NT2/D1 (cell line): ENCODE data around the gene RTN4RL1.

Experiments
- DNase-seq: peaks from one replicate; pipeline ENCODE4 v3.0.0-alpha.2; 2011; ENCODE audit warnings: low read depth, low spot score
- H3K27me3 ChIP-seq: 2 replicates; pipeline ENCODE4 v1.6.0; 2011; ENCODE audit warnings: mild to moderate bottlenecking; ENCODE audit not compliant: insufficient read length, insufficient read depth
- H3K36me3 ChIP-seq: 2 replicates; pipeline ENCODE4 v1.6.1; 2011; ENCODE audit warnings: mild to moderate bottlenecking, low read length, mixed read lengths; ENCODE audit not compliant: insufficient read depth, insufficient read length
- H3K4me1 ChIP-seq: 2 replicates; pipeline ENCODE4 v1.5.1; 2011; ENCODE audit not compliant: insufficient read depth, insufficient read length
- H3K4me3 ChIP-seq: 2 replicates; pipeline ENCODE4 v1.5.1; 2011; ENCODE audit warnings: low read depth; ENCODE audit not compliant: insufficient read length
- H3K9ac ChIP-seq: 2 replicates; pipeline ENCODE4 v1.6.0; 2011; ENCODE audit warnings: low read depth; ENCODE audit not compliant: insufficient read length
- H3K9me3 ChIP-seq: 2 replicates; pipeline ENCODE4 v1.5.1; 2011; ENCODE audit warnings: mild to moderate bottlenecking, low read length; ENCODE audit not compliant: insufficient read depth
- SUZ12 ChIP-seq: IDR thresholded peaks from 2 replicates; pipeline ENCODE4 v1.6.1; 2011; ENCODE audit not compliant: insufficient read length, insufficient read depth; ENCODE audit errors: extremely low read depth
- YY1 ChIP-seq: IDR thresholded peaks from 2 replicates; pipeline ENCODE4 v1.6.1; 2011; ENCODE audit not compliant: insufficient read length, insufficient read depth
- ZNF274 ChIP-seq: IDR thresholded peaks from 2 replicates; pipeline ENCODE4 v1.6.1; 2011; ENCODE audit warnings: mild to moderate bottlenecking, low read depth, low read length

The RTN4RL1 gene

DNA sequence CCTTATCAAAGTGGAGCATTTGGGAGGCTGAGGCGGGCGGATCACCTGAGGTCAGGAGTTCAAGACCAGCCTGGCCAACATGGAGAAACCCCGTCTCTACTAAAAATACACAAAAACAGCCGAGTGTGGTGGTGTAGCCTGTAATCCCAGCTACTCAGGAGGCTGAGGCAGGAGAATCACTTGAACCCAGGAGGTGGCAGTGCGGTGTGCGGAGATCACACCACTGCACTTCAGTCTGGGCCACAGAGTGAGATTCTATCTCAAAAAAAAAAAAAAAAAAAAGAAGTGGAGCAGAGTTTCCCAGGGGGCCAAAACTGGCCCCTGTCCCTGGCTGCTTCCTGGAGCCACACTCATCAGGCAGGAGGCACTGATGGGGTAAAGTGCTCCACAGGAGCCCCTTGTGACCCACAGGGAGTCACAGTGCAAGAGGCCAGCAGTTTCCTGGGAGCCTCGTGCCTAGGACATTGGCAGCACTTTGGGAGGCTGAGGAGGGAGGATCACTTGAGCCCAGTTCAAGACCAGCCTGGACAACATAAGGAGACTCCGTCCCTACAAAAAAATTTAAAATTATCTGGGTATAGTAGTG, 44.4 kb downstream of the RTN4RL1 start:
- H3K36me3 ChIP-seq: no peaks in the 10 kb centered on the region
- no peak overlapping the region for H3K9ac ChIP-seq
- no peak overlapping the region for H3K4me3 ChIP-seq
- H3K27me3 ChIP-seq: no peaks in the 10 kb centered on the region
- no peak for DNase-seq
- no peaks in the 10 kb centered on the region for H3K9me3 ChIP-seq
- no peak for TF ChIP-seq YY1
- TF ChIP-seq SUZ12: no peak
- TF ChIP-seq ZNF274: no peak
- peaks cover 29% of the 10 kb centered on the region for H3K4me1 ChIP-seq

GRCh38 chr17:1979182-1979985, 45.8 kb downstream of the RTN4RL1 start:
- Histone ChIP-seq H3K36me3 (no peaks in the 10 kb centered on the region), H3K4me3 (no peak overlapping the region), H3K27me3 (no peaks in the 10 kb centered on the region), H3K9ac (peak overlapping the region; percentile 51), H3K9me3 (no peaks in the 10 kb centered on the region), H3K4me1 (peaks cover 29% of the 10 kb centered on the region)
- TF ChIP-seq ZNF274 (no peak), SUZ12 (no peak)
- no peak for DNase-seq

DNA sequence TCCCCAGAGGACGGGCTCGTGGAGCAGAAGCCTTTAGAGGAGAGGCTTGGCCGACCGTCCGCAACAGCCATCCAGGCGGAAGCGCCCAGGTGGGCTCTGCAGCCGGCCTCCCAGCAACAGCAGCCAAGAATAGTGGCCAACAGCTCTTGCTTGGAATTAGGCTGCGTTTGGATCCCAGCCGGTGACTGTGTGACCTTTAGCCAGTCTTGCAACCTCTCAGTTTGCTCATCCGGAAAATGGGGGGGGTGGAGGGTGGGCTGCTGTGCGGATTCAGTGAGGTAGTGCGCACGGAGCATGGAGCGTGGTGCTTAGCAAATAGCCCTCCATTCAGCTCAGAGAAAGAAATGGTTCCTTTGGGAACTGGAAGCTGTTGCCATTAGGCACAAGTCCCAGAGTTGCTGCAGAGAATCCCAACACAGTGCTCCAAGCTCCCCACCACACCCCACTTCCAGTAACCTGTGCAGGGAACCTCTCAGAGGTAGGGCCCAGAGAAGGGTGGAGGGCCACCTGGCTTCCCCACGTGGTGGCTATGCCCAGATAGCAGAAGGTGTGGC, 46.7 kb downstream of the RTN4RL1 start:
- Histone ChIP-seq H3K4me1 (peaks cover 28% of the 10 kb centered on the region), H3K9ac (no peak overlapping the region), H3K36me3 (no peaks in the 10 kb centered on the region), H3K4me3 (no peak overlapping the region), H3K9me3 (no peaks in the 10 kb centered on the region), H3K27me3 (no peaks in the 10 kb centered on the region)
- no peak for TF ChIP-seq ZNF274
- TF ChIP-seq SUZ12: no peak
- no peak for TF ChIP-seq YY1
- no peak for DNase-seq

DNA sequence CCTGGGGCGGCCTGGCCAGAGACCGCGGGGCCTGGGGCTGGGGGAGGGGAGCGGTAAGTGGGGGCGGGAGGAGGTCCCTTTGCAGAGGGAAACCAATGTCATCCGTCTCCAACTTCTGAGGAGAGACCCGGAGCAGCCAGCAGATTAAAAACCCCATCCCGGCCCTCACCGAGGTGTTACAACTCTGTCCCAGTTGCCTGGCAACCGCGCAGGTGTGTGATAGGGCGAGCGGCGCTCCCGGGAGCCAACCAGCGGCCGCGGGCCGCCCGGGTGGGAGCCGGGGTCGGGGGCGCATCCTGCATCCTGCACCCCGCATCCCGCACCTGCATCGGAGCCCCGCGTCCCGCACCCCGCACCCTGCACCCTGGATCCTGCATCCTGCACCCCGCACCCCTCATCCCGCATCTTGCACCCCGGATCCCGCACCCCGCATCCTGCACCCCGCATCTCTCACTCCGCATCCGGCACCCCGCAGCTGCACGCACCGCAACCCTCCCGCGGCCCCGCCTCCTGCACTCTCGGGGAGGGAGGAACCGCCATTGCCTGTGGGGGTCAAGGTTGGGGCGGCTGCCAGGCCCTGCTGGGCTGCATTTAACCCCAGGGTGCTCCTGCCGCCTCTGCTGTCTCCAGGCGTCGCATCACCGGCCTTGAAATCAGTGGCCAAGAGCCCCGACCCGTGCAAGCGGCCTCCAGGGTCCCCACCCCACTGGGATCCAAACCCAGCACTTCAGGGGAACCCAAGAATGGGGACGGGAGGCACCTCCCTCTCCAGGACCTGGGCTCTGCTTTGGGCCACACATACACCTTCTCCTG, 47.3 kb downstream of the RTN4RL1 start:
- Histone ChIP-seq H3K4me3 (no peak overlapping the region), H3K27me3 (no peaks in the 10 kb centered on the region)
- DNase-seq: no peak

DNA sequence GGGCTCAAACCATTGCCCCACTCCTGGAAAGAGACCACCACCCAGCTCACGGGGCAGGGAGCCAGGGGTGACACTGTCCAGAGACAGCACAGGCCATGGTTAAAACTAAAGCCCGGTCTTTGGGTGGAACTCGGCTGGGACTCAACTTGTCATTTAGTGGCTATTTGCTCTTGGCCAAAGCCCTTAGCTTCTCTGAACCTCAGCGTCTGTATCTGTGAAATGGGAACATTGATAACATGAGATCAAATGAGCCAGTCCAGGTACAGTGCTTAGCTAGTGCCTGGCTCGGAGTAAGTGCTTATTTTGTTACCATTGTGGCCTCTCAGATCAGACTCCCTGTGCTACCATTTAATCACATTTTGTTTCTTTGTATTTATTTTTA, 48.5 kb downstream of the RTN4RL1 start:
- H3K36me3 ChIP-seq: no peaks in the 10 kb centered on the region
- TF ChIP-seq SUZ12: no peak
- TF ChIP-seq ZNF274: no peak
- no peak for TF ChIP-seq YY1
- peaks cover 25% of the 10 kb centered on the region for H3K4me1 ChIP-seq
- H3K27me3 ChIP-seq: no peaks in the 10 kb centered on the region
- H3K9me3 ChIP-seq: no peaks in the 10 kb centered on the region
- H3K4me3 ChIP-seq: no peak overlapping the region
- peak overlapping the region; percentile 36 for H3K9ac ChIP-seq
- DNase-seq: no peak

More for the DNA sequence above, 47.3 kb downstream of the RTN4RL1 start:
- TF ChIP-seq ZNF274 (no peak), YY1 (no peak), SUZ12 (no peak)
- H3K9me3 ChIP-seq: no peaks in the 10 kb centered on the region
- peaks cover 25% of the 10 kb centered on the region for H3K4me1 ChIP-seq
- no peak overlapping the region for H3K9ac ChIP-seq
- no peaks in the 10 kb centered on the region for H3K36me3 ChIP-seq

DNA sequence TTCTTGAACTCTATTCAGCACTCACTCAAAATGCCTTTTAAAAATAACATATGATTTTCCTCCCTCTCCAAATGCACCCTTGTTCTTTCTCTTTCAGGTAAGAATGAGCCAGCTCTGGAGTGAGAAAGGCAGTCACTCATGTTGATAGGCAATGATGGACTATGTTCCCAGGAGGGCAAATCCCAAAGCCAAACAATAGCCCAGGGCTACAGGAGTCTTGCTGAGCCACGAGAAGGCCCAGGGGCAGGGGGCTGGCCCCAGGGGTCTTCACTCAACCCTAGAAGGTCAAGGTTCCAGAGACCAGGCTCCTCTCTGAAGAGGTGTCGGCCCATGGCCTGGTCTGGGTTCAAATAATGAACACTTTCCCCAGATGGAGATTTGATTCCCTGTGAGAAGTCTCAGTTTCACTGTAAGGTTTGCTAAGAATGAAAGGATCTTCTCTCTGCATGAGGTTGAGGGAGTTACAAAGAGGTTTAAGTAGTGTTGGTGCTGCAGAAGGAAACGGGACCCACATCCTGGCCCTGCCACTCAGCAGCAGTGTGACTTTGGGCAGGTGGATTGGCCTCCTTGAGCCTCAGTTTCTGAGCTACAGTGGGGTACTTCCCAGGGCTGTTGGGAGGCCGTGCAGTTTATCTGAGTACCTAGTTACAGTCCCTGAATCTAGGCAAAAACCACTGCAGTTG, 49.0 kb downstream of the RTN4RL1 start:
- TF ChIP-seq YY1: no peak
- no peak for TF ChIP-seq ZNF274
- TF ChIP-seq SUZ12: no peak
- no peak for DNase-seq
- Histone ChIP-seq H3K9me3 (no peaks in the 10 kb centered on the region), H3K4me3 (no peak overlapping the region), H3K36me3 (no peaks in the 10 kb centered on the region), H3K27me3 (no peaks in the 10 kb centered on the region), H3K4me1 (peaks cover 21% of the 10 kb centered on the region), H3K9ac (peak overlapping the region; percentile 36)
